ENCODE measurements around the gene FN3KRP. TPM values are rescaled to one million over a fixed set of nuclear protein-coding genes. Genes with fewer than 3 reads are reported as not detected.

Gene FN3KRP
- total and polyA plus RNA-seq, 10 of the 15 experiments (the other 5 are each of a cell fraction or from before 2014, with no cell fraction given) = 1.8 to 50.5 (median 26.5) TPM

DNA sequence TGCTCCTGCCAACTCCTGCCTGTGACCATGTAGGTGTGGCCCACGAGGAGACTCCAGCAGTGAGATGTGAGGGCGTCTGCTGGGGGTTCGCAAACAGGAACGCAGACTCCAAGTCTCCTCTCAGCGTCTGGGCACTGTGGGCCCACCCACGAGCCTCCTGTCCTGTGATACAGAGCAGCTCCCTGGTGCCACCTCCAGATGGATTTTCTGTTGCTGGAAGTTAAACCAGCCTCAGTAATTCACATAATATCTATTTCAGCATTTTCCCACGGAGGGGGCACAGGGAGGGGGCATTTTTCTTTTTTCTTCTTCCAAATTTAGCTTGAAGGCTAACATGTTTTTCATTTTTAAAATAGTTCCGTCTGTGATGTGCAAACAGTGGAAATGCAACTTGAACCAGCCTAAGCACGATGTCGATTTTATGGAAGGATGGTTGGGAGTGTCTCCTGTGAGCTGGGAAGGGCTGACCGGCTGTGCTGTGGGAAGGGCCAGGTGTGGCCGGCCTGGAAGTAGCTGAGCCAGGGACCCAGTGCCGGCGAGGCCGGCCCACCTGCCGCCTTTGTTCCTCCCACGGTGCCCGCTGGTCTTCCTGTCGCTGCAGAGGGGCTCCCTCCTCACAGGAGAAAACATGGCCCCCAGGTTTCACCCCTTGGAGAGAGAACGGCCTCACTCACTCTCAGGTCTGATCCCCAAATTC, 14.1 kb upstream of the FN3KRP start (continued):
- TF ChIP-seq PML (IDR thresholded peaks at IDR 0.05; ENCODE audit: low read length) (no peak), CREM (IDR thresholded peaks at IDR 0.05; ENCODE audit: low read depth) (no peak), TBL1XR1 (IDR thresholded peaks at IDR 0.05; ENCODE audit: low read depth, low read length) (no peak), NFIC (IDR thresholded peaks at IDR 0.05; ENCODE audit: low read depth, low read length) (no peak), ZNF274 (IDR thresholded peaks at IDR 0.05; ENCODE audit: insufficient read depth, insufficient read length) (no peak), RUNX3 (IDR thresholded peaks at IDR 0.05; ENCODE audit: low read length) (no peak)
- TF ChIP-seq, protein P1, sequence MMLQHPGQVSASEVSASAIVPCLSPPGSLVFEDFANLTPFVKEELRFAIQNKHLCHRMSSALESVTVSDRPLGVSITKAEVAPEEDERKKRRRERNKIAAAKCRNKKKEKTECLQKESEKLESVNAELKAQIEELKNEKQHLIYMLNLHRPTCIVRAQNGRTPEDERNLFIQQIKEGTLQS (IDR thresholded peaks at IDR 0.05; ENCODE audit: borderline replicate concordance, extremely low read depth, low read depth, low read length) = no peak

DNA sequence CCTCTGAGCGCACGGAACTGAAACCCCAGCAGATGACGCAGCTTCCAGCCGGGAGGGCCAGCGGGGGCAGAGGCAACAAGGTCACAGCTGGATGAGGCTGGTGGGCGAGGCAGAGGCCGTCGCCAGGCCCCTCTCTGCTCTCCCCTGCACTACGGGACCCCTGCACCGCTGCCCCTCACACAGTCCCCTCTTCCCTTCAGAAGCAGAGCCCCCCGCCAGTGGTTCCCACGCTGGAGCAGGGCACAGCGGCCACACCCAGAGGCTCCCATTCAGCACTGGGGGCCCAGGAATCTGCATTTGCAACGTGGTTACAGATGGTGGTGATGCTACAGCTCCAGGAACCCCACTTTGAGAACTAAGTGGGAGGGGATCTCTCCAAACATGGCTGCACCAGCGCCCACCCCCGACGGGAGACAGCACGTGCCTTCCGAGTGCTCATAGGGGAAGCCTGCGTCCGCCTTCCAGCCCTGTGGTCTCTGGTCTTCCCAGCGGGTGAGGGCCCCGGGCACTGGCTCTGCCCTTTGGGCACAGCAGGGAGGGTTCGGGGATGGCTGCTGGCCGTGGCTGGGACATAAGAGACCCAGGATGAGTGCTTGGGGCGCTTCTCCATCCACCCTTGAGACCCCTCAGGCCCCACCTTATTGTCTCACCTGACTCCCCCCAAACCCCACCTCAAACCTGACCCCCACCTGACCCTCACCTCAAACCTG, 13.3 kb upstream of the FN3KRP start:
- Histone ChIP-seq H3K4me2 (ENCODE audit: control insufficient read depth, insufficient read depth) (no peak overlapping the region), H3K36me3 (ENCODE audit: control insufficient read depth in 2 of 2, insufficient read depth in 2 of 2, low read length in 1 of 2) (no peaks in the 10 kb centered on the region), H3K27ac (ENCODE audit: control insufficient read depth, insufficient read depth) (no peak overlapping the region), H4K20me1 (ENCODE audit: control insufficient read depth, insufficient read depth) (no peaks in the 10 kb centered on the region), H2AFZ (ENCODE audit: control insufficient read depth, low read depth, low read length) (no peak overlapping the region), H3K9ac (ENCODE audit: control insufficient read depth, insufficient read depth, low read length) (no peak overlapping the region), H3K9me3 (replicated peaks; ENCODE audit: control insufficient read depth, insufficient read depth, low read length) (no peaks in the 10 kb centered on the region), H3K27me3 (replicated peaks in 1 of 2; ENCODE audit: control insufficient read depth in 2 of 2, insufficient read depth in 2 of 2, low read length in 1 of 2) (no peaks in the 10 kb centered on the region), H3K4me1 (ENCODE audit: control insufficient read depth, insufficient read depth, low read length) (peaks cover 11% of the 10 kb centered on the region), H3K4me3 (no peak overlapping the region), H3K79me2 (ENCODE audit: control insufficient read depth, insufficient read depth, low read length) (no peaks in the 10 kb centered on the region)
- 49% methylated on average over 25 of the region's 26 CpGs for WGBS (ENCODE audit: insufficient coverage, insufficient replicate concordance, low lambda C conversion rate, missing lambda C conversion rate)
- ChIA-PET POLR2A (no interaction called here), SMC1A (ENCODE audit: uncharacterized antibody, unreplicated experiment) (no interaction called here), RAD21 (ENCODE audit: unreplicated experiment) (no interaction called here), CTCF (no interaction called here)
- in situ Hi-C loops (cut with MboI) (no loop called here), intact Hi-C loops (cut with micrococcal nuclease; ENCODE audit: unreplicated experiment) (no loop called here)
- no peak for DNase-seq (ENCODE audit: low read depth, low spot score)
- no TSS peak for BruUV-seq (replicated peaks)
- FAIRE-seq = no peak
- ATAC-seq = no peak
- TF ChIP-seq SMC3 (IDR thresholded peaks at IDR 0.05; ENCODE audit: borderline replicate concordance, low read length) (no peak), NFYA (IDR thresholded peaks at IDR 0.05; ENCODE audit: borderline replicate concordance, low read depth, low read length) (no peak), NFYB (IDR thresholded peaks at IDR 0.05; ENCODE audit: insufficient read depth, low read depth, low read length) (no peak), PAX5 (IDR thresholded peaks at IDR 0.05; ENCODE audit: borderline replicate concordance, low read depth, low read length) (no peak), TCF3 (IDR thresholded peaks at IDR 0.05; ENCODE audit: borderline replicate concordance, insufficient read depth, low read depth, low read length) (no peak), MYB (IDR thresholded peaks at IDR 0.05; ENCODE audit: borderline replicate concordance, low read depth, low read length) (no peak), BACH1 (IDR thresholded peaks at IDR 0.05; ENCODE audit: borderline replicate concordance) (no peak)
- TF ChIP-seq, protein P2, sequence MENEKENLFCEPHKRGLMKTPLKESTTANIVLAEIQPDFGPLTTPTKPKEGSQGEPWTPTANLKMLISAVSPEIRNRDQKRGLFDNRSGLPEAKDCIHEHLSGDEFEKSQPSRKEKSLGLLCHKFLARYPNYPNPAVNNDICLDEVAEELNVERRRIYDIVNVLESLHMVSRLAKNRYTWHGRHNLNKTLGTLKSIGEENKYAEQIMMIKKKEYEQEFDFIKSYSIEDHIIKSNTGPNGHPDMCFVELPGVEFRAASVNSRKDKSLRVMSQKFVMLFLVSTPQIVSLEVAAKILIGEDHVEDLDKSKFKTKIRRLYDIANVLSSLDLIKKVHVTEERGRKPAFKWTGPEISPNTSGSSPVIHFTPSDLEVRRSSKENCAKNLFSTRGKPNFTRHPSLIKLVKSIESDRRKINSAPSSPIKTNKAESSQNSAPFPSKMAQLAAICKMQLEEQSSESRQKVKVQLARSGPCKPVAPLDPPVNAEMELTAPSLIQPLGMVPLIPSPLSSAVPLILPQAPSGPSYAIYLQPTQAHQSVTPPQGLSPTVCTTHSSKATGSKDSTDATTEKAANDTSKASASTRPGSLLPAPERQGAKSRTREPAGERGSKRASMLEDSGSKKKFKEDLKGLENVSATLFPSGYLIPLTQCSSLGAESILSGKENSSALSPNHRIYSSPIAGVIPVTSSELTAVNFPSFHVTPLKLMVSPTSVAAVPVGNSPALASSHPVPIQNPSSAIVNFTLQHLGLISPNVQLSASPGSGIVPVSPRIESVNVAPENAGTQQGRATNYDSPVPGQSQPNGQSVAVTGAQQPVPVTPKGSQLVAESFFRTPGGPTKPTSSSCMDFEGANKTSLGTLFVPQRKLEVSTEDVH (IDR thresholded peaks at IDR 0.05; ENCODE audit: low read depth, partially characterized antibody) = no peak
- TF ChIP-seq, protein P3, sequence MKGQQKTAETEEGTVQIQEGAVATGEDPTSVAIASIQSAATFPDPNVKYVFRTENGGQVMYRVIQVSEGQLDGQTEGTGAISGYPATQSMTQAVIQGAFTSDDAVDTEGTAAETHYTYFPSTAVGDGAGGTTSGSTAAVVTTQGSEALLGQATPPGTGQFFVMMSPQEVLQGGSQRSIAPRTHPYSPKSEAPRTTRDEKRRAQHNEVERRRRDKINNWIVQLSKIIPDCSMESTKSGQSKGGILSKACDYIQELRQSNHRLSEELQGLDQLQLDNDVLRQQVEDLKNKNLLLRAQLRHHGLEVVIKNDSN (IDR thresholded peaks at IDR 0.05; ENCODE audit: borderline replicate concordance, extremely low read length, insufficient read depth, low read depth, low read length) = no peak

All from GM12878 (cell line).